Astrocyte (in vitro differentiated cells and primary cell): ENCODE data around the gene RPL5.

Experiments
- EZH2 ChIP-seq: IDR thresholded peaks from 2 replicates; pipeline ENCODE4 v1.6.1; 2012; ENCODE audit warnings: mild to moderate bottlenecking, low read length, inconsistent platforms; ENCODE audit not compliant: insufficient read depth
- TF ChIP-seq, protein P1 (sequence below): IDR thresholded peaks from 2 replicates; pipeline ENCODE4 v1.5.1; 2011; ENCODE audit warnings: low read depth, mild to moderate bottlenecking, inconsistent platforms, low read length, moderate library complexity; ENCODE audit not compliant: insufficient read depth

DNA sequence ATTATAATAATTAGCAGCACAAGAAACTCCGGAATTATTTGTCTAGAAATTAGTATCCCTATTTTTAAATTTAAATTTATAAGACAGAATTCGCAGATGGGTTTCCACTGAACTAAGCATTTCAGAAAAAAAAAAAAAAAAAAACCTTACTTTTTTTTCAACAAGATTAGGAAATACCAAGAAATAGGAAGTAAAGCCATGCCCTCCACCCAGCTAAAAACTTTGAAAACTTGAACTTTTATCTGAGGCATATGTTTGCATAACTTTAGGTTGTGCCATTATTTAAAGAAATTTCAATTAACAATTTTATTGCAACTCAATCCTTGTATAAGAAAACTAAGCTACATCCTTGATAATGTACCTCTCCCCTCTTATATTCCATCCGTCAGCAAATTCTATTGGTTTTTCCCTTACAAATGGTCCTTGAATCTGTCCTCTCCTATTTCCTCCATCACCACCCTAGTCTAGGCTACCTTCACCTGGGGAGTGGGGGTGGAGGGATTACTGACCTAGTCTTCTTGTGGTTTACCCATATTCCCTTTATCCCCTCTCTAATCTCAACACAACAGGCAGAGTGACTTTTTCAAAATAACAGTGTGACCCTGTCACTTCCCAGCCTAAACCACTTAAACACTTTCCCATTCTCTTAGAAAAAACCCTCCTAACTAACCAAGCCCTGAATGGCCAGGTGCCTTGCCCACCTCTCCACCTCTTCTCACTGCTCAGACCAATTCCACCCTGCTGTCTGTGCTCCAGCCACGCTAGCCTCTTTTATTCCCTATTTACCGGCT, 45.5 kb upstream of the RPL5 start:
- TF ChIP-seq, protein P1, sequence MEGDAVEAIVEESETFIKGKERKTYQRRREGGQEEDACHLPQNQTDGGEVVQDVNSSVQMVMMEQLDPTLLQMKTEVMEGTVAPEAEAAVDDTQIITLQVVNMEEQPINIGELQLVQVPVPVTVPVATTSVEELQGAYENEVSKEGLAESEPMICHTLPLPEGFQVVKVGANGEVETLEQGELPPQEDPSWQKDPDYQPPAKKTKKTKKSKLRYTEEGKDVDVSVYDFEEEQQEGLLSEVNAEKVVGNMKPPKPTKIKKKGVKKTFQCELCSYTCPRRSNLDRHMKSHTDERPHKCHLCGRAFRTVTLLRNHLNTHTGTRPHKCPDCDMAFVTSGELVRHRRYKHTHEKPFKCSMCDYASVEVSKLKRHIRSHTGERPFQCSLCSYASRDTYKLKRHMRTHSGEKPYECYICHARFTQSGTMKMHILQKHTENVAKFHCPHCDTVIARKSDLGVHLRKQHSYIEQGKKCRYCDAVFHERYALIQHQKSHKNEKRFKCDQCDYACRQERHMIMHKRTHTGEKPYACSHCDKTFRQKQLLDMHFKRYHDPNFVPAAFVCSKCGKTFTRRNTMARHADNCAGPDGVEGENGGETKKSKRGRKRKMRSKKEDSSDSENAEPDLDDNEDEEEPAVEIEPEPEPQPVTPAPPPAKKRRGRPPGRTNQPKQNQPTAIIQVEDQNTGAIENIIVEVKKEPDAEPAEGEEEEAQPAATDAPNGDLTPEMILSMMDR = no peak
- TF ChIP-seq EZH2 = no peak
